T-helper 1 cell treated with Interleukin-12 subunit alpha and Interleukin-12 subunit beta and Interleukin-4 antibody, amounts not matched to agents 30 ng/mL and 1 ng/mL, for 36 hours (primary cell): ENCODE results near the gene ARHGEF26. TPM values are rescaled to one million over a fixed set of nuclear protein-coding genes. Genes with fewer than 3 reads are reported as not detected.
"Not testable (repeated sequence)": the region's sequence is repeated elsewhere in the genome, so short reads cannot be mapped to it uniquely, and the experiment has no call there.

Experiments
- intact Hi-C: fragments of 100-400 bp; cut with micrococcal nuclease; formaldehyde crosslinking; loops from one replicate; pipeline ENCODE4 v1.15.1; 2024
- total RNA-seq: library from RNA; stranded (reverse); gene quantifications from 2 replicates; pipeline ENCODE4 v1.2.3, GENCODE V29; 2022

The ARHGEF26 gene, protein sequence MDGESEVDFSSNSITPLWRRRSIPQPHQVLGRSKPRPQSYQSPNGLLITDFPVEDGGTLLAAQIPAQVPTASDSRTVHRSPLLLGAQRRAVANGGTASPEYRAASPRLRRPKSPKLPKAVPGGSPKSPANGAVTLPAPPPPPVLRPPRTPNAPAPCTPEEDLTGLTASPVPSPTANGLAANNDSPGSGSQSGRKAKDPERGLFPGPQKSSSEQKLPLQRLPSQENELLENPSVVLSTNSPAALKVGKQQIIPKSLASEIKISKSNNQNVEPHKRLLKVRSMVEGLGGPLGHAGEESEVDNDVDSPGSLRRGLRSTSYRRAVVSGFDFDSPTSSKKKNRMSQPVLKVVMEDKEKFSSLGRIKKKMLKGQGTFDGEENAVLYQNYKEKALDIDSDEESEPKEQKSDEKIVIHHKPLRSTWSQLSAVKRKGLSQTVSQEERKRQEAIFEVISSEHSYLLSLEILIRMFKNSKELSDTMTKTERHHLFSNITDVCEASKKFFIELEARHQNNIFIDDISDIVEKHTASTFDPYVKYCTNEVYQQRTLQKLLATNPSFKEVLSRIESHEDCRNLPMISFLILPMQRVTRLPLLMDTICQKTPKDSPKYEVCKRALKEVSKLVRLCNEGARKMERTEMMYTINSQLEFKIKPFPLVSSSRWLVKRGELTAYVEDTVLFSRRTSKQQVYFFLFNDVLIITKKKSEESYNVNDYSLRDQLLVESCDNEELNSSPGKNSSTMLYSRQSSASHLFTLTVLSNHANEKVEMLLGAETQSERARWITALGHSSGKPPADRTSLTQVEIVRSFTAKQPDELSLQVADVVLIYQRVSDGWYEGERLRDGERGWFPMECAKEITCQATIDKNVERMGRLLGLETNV
- 0.07 TPM in 2 replicates for total RNA-seq

DNA sequence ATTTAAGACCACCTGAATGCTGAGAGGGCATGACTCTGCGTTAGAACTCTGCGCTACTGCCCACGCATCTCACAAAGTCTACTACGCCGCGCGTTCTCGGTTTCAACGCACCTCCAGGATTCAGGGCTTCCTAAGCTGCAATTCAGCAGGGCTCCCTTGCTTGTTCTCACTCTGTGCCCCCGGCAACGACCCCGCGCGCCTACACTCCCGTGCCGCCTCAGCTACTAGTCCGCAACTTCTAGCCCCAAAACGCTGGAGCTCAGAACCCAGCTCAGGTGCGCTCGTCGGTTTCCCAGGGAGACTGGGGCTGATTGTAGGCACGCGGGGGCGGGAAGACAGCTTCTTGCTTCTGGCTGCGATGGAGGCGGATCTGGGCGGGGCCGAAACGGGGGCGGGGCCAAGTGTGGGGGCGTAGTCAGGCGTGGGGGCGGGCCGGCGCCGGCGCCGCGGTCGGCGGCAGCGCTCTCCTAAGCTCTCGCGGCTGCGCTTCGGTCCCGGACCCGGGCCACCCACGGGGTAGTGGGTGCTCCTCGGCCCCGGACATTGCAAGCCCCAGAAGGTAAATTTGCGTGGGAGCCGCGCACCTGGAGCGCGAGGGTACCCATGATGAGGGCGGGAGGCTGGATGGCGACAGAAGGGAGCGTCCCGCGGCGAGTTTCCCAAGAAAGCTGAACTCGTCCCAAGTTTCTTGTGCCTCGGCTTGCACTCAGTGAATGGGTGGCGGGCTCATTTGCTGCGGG, at the start of gene ARHGEF26:
TSS of gene ARHGEF26 (plus strand) at position 430 of the 740 bp plus-strand sequence. CDS start 603 bp downstream, outside the sequence.
- intact Hi-C loops = loop anchor here (1.0 to 10.0 kb wide), 6 partner anchors 132 to 1076 kb away; partner anchors contain the start of genes DHX36 and RAP2B

DNA sequence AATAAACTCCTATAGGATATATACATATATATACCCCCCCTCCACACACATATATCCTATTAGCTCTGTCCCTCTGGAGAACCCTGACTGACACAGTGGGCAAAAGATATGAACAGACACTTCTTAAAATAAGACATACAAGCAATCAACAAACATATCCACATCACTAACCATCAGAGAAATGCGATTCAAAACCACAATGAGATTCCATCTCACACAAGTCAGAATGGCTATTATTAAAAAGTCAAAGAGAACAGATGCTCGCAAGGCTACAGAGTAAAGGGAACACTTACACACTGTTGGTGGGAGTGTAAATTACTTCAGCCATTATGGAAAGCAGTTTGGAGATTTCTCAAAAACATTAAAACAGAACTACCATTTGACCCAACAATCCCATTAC, 46.2 kb upstream of the ARHGEF26 start:
- intact Hi-C loops = no loop called here

- intact Hi-C loops = no loop called here
Measured at GRCh38 chr3:154078672-154079071, 42.5 kb upstream of the ARHGEF26 start.

DNA sequence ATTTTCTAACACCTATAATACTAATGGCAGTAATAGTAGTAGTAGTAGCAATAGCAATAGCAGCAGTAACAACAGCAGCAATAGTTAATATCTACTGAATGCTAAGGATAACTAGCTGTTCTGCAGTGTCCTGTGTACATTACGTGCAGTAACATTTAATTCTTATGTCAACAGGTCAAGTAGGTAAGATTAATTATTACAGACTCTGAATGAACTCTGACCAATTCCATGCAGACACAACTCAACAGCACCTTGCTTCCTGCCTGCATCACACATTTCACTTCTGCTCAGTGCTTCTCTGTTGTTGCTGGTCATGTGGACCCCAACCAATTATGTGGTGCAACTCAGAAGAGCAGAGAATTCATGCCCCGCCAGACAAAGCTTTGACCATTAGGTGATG, 39.9 kb upstream of the ARHGEF26 start:
- intact Hi-C loops = no loop called here

- intact Hi-C loops = no loop called here
Measured at GRCh38 chr3:154085071-154085470, 36.1 kb upstream of the ARHGEF26 start.

DNA sequence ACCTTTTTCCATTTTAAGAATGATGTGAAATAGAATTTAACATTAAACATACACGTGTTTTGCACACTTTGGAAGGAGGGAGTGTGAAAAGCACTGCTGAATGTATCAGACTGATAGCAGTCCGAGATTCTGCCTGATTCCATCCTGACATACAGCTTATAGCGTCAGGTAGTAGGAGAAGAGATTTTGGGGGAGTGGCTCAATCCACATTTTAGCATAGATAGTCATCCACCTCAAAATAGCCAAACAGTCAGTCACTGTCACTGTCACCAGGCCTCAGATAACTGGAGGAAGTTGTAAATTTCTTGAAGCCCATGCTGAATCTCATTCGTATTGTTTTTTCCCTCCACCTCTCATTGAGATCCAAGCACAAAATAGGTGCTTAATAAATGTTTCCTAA, 35.4 kb upstream of the ARHGEF26 start:
- intact Hi-C loops = no loop called here

- intact Hi-C loops = no loop called here
Measured at GRCh38 chr3:154086286-154086685, 34.9 kb upstream of the ARHGEF26 start.

- intact Hi-C loops = not testable (repeated sequence)
Measured at GRCh38 chr3:154087756-154088480, 33.3 kb upstream of the ARHGEF26 start.

DNA sequence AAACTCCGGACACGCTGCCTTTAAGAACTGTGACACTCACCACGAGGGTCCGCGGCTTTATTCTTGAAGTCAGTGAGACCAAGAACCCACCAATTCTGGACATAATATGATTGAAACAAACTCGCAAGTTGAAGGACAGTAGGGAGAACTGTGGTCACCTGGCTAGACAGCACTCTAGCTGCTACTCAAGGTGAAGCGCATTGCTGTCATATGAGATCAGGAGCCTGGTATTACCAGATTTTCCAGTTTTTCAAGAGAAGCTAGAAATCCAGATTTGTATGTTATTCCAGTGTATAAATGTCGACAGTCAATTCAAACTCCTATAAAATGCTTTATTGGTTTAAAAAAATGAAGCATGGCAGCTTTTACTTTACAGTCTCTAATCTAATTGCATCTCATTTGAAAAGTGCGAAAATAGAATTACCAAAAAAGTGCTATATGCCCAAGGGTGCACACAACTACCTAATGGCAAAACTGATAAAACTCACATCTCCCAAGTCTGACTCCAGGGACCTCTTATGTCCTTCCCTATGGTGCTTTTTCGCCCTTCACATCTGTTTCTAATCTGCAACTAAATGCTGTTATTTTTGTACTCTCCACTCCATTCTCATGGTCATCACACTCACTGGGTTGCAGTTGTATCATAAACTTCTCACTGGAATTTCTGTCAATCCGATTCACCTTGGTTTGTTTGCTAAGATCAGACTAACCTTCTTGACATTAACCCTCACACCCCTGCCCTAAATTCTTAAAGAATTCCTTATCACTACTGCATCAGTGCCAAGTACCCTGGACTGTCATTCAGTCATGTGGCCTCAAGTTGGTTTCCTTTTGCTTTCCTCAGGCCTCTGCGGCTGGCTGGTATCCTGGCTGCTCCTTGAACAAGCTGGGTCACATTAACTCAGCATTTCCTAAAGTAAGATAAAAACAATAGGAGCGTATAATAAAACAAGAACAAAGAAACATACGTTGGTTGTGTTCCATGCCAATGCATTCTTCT, 31.5 kb upstream of the ARHGEF26 start:
- intact Hi-C loops = no loop called here

GRCh38 chr3:154094051-154094450, 27.1 kb upstream of the ARHGEF26 start:
- intact Hi-C loops = no loop called here

DNA sequence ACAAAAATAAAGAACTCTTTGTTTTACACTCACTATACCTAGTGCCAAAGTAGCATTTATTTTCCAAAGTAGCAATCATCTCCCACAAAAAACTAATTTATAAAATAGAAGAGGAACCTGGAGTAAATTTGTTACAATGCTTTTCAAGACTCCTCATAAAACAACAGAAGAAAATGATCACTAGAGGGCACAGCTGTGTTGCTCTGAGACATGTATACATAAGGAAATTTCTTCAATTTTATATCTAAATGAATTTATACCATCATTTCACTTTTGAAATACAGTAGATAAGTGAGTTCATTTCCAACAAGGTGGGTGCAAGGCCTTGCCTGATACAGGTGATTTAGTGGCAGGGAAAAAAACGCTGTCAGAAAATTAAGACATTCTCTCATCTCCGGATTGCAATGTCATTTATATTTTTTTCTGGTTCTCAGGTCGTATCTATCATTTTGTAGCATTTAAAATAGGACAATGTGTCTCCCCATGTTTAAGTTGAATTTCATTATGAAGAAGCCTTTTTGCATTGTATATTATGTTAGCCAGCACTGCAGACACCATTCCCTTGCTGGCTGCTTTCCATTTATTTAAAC, 25.3 kb upstream of the ARHGEF26 start:
- intact Hi-C loops = loop anchor here (1.0 kb wide), 1 partner anchor 157 kb away; no protein-coding TSS in a partner anchor

GRCh38 chr3:154098376-154098775, 22.8 kb upstream of the ARHGEF26 start:
- intact Hi-C loops = no loop called here

DNA sequence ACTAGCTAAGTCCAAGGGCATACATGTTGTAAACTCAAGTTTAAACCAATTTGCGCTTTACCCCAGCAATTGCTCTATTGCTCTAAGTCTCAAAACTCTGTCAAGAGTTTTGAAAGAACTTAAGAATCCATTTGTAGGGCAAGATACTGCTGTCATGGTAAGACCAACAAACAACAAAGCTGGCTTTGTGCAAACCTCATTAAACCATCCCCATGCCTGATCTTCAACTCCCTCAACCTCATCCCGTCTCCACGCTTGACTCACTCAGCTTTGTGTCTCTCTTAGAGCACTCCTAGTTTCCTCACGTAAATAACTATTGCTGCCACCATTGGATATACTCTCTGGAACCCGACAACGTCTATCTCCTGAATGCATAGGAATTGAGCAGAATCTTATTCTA, 20.6 kb upstream of the ARHGEF26 start:
- intact Hi-C loops = no loop called here

- intact Hi-C loops = no loop called here
Measured at GRCh38 chr3:154101250-154101649, 19.9 kb upstream of the ARHGEF26 start.

DNA sequence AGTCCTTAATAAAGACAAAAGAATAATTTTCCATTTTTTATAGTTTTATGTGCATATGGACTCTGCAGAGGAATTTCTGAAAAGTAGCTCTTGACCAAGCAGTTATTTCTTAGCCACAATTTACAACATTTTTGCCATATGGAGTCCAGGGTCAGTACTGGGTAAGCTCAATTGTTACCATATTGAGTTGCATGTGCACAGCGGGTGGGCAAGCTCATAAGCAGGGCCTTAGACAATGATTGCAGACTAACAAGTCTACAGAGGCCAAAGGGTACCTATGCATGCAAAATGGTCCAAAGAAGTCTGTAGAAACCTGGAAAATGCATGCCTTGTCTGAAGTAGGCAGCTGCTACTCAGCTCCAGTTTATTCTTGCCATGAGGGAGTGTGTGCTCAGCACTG, 19.0 kb upstream of the ARHGEF26 start:
- intact Hi-C loops = no loop called here

DNA sequence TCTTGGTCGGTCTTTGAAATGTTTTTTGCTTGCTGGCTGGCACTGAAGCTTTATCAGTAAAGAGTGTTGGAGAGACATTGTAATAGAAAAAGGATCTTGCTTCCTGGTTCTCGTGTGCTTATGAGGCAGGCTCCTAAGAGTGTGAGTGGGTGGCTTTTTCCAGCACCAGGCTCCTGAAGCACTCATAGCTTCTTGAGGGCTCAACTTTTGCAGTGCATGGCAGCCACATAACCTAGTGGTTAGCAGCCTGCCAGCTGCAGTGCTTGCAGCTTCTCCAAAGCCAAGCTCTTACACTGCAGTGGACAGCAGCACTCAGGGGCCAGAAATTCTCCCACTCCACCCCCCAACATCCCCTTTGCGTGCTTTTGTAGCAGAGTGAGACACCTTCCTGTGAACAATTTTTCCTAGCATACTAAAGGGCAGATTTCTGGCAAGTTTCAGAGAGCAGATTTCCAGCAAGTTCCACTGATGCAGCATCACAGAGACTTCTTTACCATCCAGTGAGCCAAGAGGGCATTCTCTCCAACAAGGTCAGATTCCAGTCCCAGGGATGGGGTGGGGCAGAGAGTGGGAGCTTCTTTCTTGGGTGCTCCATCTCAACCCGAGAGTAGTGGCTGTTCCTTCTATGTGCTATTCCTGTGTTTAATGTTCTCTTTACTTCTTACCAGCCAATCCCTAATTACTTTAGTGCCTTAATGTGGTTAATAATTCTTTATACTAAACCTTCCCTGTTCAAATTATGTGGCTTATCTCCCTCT, 15.8 kb upstream of the ARHGEF26 start:
- intact Hi-C loops = no loop called here

- intact Hi-C loops = no loop called here
Measured at GRCh38 chr3:154111365-154111935, 9.7 kb upstream of the ARHGEF26 start.
